ENCODE results near the gene FAIM2.

FAIM2 gene

DNA sequence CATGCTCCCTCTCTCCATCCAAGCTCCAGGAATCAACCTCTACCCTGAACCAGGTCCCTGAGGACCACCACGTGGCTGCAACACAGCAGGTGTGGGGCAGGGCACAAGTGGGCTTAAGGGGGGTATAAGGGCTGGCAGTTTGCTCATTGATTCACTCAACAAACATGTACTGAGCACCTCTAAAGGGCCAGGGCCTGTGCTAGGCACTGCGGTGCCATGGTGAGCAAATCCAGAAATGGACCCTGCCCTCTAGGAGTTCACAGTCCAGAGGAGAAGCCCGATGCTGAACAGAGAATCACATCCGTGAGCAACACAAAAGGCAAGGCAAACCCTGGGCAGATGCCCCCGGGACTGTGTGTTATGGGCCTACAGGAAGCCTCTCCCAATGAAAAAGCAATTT, 40.3 kb upstream of the FAIM2 start:
- no peak overlapping the region for H3K27ac Mint-ChIP-seq
- DNase-seq (ENCODE audit: low spot score in 2 of 2) (no peak), ATAC-seq (ENCODE audit: low read depth) (no peak)
- peaks cover 7% of the 10 kb centered on the region for H3K27me3 Mint-ChIP-seq
- peaks cover 14% of the 10 kb centered on the region for H3K4me1 Mint-ChIP-seq
- H3K9me3 Mint-ChIP-seq, result no peaks in the 10 kb centered on the region
- no peaks in the 10 kb centered on the region for H3K36me3 Mint-ChIP-seq
- H3K4me3 Mint-ChIP-seq, result no peak overlapping the region

GRCh38 chr12:49943625-49943960, 39.9 kb upstream of the FAIM2 start:
- H3K4me1 Mint-ChIP-seq, result peaks cover 14% of the 10 kb centered on the region
- no peaks in the 10 kb centered on the region for H3K9me3 Mint-ChIP-seq
- ATAC-seq (ENCODE audit: low read depth) (no peak), DNase-seq (ENCODE audit: low spot score in 2 of 2) (no peak)
- peaks cover 3% of the 10 kb centered on the region for H3K27me3 Mint-ChIP-seq
- H3K4me3 Mint-ChIP-seq, result no peak overlapping the region
- H3K27ac Mint-ChIP-seq, result no peak overlapping the region
- no peaks in the 10 kb centered on the region for H3K36me3 Mint-ChIP-seq

DNA sequence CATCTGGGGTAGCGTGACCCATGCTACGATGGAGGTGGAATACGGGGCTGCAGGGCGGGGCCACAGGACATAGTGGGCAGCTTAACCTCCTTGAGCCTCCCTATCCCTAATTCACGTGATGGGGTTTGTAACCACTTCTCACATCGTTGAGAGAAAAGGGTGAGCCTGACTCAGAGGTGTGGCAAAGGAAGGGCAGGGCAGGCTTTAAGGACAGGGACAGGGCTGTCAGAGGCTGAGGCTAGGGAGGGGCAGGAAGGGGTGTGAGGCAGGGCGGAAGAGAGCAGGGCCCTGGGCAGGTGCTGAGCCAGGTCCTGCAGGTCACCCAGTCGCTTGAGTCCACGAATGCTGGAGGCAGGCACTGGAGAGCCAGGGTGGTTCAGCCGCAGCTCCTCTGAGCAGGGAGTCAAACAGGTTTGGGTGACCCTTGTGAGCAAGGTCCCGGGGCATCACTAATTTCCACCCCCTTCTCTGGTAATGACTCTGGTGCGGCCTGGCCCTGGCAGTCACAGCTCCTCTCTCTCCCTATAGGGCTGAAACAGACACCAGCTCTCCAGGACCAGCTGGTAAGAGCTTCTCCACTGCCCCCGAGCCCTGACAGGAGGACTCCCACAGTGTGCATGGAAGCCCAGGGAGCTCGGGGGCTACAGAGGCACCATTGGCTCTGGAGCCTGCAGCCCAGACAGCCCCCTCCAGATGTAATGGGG, 39.4 kb upstream of the FAIM2 start:
- peaks cover 14% of the 10 kb centered on the region for H3K4me1 Mint-ChIP-seq
- H3K27ac Mint-ChIP-seq, result no peak overlapping the region
- H3K36me3 Mint-ChIP-seq, result no peaks in the 10 kb centered on the region
- no peak overlapping the region for H3K4me3 Mint-ChIP-seq
- no peaks in the 10 kb centered on the region for H3K9me3 Mint-ChIP-seq
- H3K27me3 Mint-ChIP-seq, result peaks cover 5% of the 10 kb centered on the region
- DNase-seq (ENCODE audit: low spot score in 2 of 2), result no peak
- no peak for ATAC-seq (ENCODE audit: low read depth)

DNA sequence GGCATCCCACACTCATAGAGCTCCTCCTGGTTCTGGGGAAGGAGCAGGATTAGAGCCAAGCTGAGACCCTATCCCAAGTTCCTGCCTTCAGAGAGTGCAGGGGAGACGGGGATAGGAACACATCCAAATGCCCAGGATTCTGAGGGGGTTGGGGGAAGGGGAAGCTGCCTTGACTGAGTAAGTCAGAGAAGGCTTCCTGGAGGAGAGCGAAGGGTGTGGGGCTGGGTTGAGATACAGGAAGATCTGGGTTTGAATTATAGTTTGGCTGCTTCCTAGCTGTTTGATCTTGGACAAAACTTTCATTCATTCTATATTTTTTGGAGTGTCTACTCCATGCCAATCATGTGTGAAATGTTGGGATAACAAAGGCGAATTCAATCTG, 38.8 kb upstream of the FAIM2 start:
- no peaks in the 10 kb centered on the region for H3K9me3 Mint-ChIP-seq
- no peak for ATAC-seq (ENCODE audit: low read depth)

GRCh38 chr12:49941556-49942511, 38.1 kb upstream of the FAIM2 start:
- Mint-ChIP-seq H3K9me3 (no peaks in the 10 kb centered on the region), H3K27ac (no peak overlapping the region), H3K4me3 (no peak overlapping the region), H3K27me3 (peaks cover 5% of the 10 kb centered on the region), H3K36me3 (no peaks in the 10 kb centered on the region), H3K4me1 (peaks cover 14% of the 10 kb centered on the region)
- no peak for DNase-seq (ENCODE audit: low spot score in 2 of 2)
- ATAC-seq (ENCODE audit: low read depth), result no peak

More for the DNA sequence above, 38.8 kb upstream of the FAIM2 start:
- DNase-seq (ENCODE audit: low spot score in 2 of 2), result no peak
- Mint-ChIP-seq H3K4me3 (no peak overlapping the region), H3K4me1 (peaks cover 14% of the 10 kb centered on the region), H3K27ac (no peak overlapping the region), H3K27me3 (peaks cover 5% of the 10 kb centered on the region), H3K36me3 (no peaks in the 10 kb centered on the region)

GRCh38 chr12:49939707-49940106, 36.0 kb upstream of the FAIM2 start:
- peaks cover 8% of the 10 kb centered on the region for H3K4me1 Mint-ChIP-seq
- ATAC-seq (ENCODE audit: low read depth), result no peak
- peaks cover 5% of the 10 kb centered on the region for H3K27me3 Mint-ChIP-seq
- no peaks in the 10 kb centered on the region for H3K9me3 Mint-ChIP-seq
- H3K36me3 Mint-ChIP-seq, result no peaks in the 10 kb centered on the region
- no peak overlapping the region for H3K27ac Mint-ChIP-seq
- DNase-seq (ENCODE audit: low spot score in 2 of 2), result no peak
- no peak overlapping the region for H3K4me3 Mint-ChIP-seq

GRCh38 chr12:49939307-49939706, 35.6 kb upstream of the FAIM2 start:
- Mint-ChIP-seq H3K36me3 (no peaks in the 10 kb centered on the region), H3K4me3 (no peak overlapping the region), H3K27ac (no peak overlapping the region), H3K27me3 (peaks cover 7% of the 10 kb centered on the region), H3K4me1 (peaks cover 8% of the 10 kb centered on the region), H3K9me3 (no peaks in the 10 kb centered on the region)
- no peak for DNase-seq (ENCODE audit: low spot score in 2 of 2)
- ATAC-seq (ENCODE audit: low read depth), result no peak

GRCh38 chr12:49937639-49938300, 34.1 kb upstream of the FAIM2 start:
- H3K4me1 Mint-ChIP-seq, result peaks cover 8% of the 10 kb centered on the region
- H3K27ac Mint-ChIP-seq, result no peak overlapping the region
- DNase-seq (ENCODE audit: low spot score in 2 of 2) (no peak), ATAC-seq (ENCODE audit: low read depth) (no peak)
- no peaks in the 10 kb centered on the region for H3K36me3 Mint-ChIP-seq
- H3K27me3 Mint-ChIP-seq, result peaks cover 7% of the 10 kb centered on the region
- H3K4me3 Mint-ChIP-seq, result no peak overlapping the region
- no peaks in the 10 kb centered on the region for H3K9me3 Mint-ChIP-seq

DNA sequence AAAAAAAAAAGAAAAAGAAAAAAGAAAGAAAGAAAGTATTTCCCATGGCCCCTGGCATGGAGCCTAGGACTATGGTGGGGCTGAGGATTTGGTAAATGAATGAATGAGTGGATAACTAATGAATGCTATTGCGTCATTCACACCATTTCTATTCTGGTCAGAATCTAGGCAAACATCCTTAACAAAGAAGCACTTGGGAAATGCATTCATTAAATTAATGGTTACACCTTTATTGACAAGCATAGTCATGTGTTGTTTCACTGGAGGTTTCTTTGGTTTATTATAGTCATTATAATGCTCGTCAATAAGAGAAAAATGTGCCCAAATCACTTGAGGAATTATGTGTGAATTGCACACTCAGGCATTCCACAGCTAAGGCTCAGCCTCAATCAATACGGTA, 33.2 kb upstream of the FAIM2 start:
- Mint-ChIP-seq H3K36me3 (no peaks in the 10 kb centered on the region), H3K9me3 (no peaks in the 10 kb centered on the region), H3K4me1 (peaks cover 4% of the 10 kb centered on the region), H3K4me3 (no peak overlapping the region), H3K27me3 (peaks cover 4% of the 10 kb centered on the region), H3K27ac (no peak overlapping the region)
- no peak for ATAC-seq (ENCODE audit: low read depth)
- DNase-seq (ENCODE audit: low spot score in 2 of 2), result no peak

GRCh38 chr12:49934505-49934904, 30.8 kb upstream of the FAIM2 start:
- Mint-ChIP-seq H3K36me3 (no peaks in the 10 kb centered on the region), H3K9me3 (no peaks in the 10 kb centered on the region), H3K4me3 (no peak overlapping the region), H3K27me3 (peaks cover 6% of the 10 kb centered on the region), H3K4me1 (no peaks in the 10 kb centered on the region), H3K27ac (no peak overlapping the region)
- DNase-seq (ENCODE audit: low spot score in 2 of 2), result no peak
- ATAC-seq (ENCODE audit: low read depth), result no peak

- no peak overlapping the region for H3K4me3 Mint-ChIP-seq
- no peaks in the 10 kb centered on the region for H3K4me1 Mint-ChIP-seq
- no peaks in the 10 kb centered on the region for H3K36me3 Mint-ChIP-seq
- H3K27me3 Mint-ChIP-seq, result peaks cover 9% of the 10 kb centered on the region
- no peak for DNase-seq (ENCODE audit: low spot score in 2 of 2)
- no peaks in the 10 kb centered on the region for H3K9me3 Mint-ChIP-seq
- no peak for ATAC-seq (ENCODE audit: low read depth)
- no peak overlapping the region for H3K27ac Mint-ChIP-seq
Measured at GRCh38 chr12:49933796-49934195, 30.1 kb upstream of the FAIM2 start.

- Mint-ChIP-seq H3K27me3 (peaks cover 7% of the 10 kb centered on the region), H3K4me1 (no peaks in the 10 kb centered on the region), H3K9me3 (no peaks in the 10 kb centered on the region), H3K27ac (no peak overlapping the region), H3K4me3 (no peak overlapping the region), H3K36me3 (no peaks in the 10 kb centered on the region)
- ATAC-seq (ENCODE audit: low read depth), result no peak
- DNase-seq (ENCODE audit: low spot score in 2 of 2), result no peak
Measured at GRCh38 chr12:49932533-49933130, 28.9 kb upstream of the FAIM2 start.

GRCh38 chr12:49932023-49932422, 28.3 kb upstream of the FAIM2 start:
- DNase-seq (ENCODE audit: low spot score in 2 of 2), result no peak
- Mint-ChIP-seq H3K27me3 (peaks cover 7% of the 10 kb centered on the region), H3K4me1 (no peaks in the 10 kb centered on the region), H3K36me3 (no peaks in the 10 kb centered on the region), H3K27ac (no peak overlapping the region), H3K4me3 (no peak overlapping the region), H3K9me3 (no peaks in the 10 kb centered on the region)
- ATAC-seq (ENCODE audit: low read depth), result no peak

Data from memory B cell (primary cell).